Vagina (tissue), 2 donors: ENCODE measurements around the gene ADCY4.

Experiments
- CTCF ChIP-seq, 3 experiments: fragments of 450-650 bp in 2 of 3; fragments of 200-600 bp in 1 of 3; sonication (generic) in 1 of 3; IDR thresholded peaks; one replicate each; pipeline ENCODE4 v1.5.1; 2017 to 2019; ENCODE audit warnings: antibody characterized with exemption in 3 of 3, mild to moderate bottlenecking in 2 of 3, moderate library complexity in 2 of 3
- POLR2A ChIP-seq, 2 donors: fragments of 450-650 bp; IDR thresholded peaks; one replicate each; pipeline ENCODE4 v1.6.1; 2017; ENCODE audit warnings: antibody characterized with exemption in 2 of 2, mild to moderate bottlenecking in 2 of 2, moderate library complexity in 2 of 2
- POLR2AphosphoS5 ChIP-seq, 2 donors: sonication (generic); formaldehyde crosslinking; IDR thresholded peaks; one replicate each; pipeline ENCODE4 v1.9.0; 2017; ENCODE audit warnings: antibody characterized with exemption in 2 of 2, mild to moderate bottlenecking in 2 of 2, low read depth in 1 of 2; ENCODE audit not compliant: insufficient read depth in 1 of 2

- no peak for TF ChIP-seq CTCF (IDR thresholded peaks at IDR 0.05)
- TF ChIP-seq POLR2AphosphoS5 (IDR thresholded peaks at IDR 0.05; ENCODE audit: insufficient read depth in 1 of 2, low read depth in 1 of 2), result peak in 1 of 2 donors; percentile 36
- no peak for TF ChIP-seq POLR2A (IDR thresholded peaks at IDR 0.05)
Observed at GRCh38 chr14:24353559-24354481, 18.9 kb upstream of the ADCY4 start.
